ENCODE data around the gene SHKBP1. TPM values are rescaled to one million over a fixed set of nuclear protein-coding genes. Genes with fewer than 3 reads are reported as not detected.

Gene SHKBP1
- total and polyA plus RNA-seq, 2 of the 8 experiments (the other 6 are each of a cell fraction or from before 2014, with no cell fraction given): 74.6 to 98.8 TPM

GRCh38 chr19:40556953-40557530 lies 19.6 kb upstream of the SHKBP1 start:
- H4K91ac ChIP-seq (replicated peaks; ENCODE audit: insufficient read length, low read length): no peak overlapping the region
- no peaks in the 10 kb centered on the region for H3K9me3 ChIP-seq (ENCODE audit: insufficient read depth in 2 of 2, low read depth in 1 of 2, low read length in 1 of 2)
- no peak overlapping the region for H2BK20ac ChIP-seq (ENCODE audit: low read length)
- POLR2A ChIA-PET (ENCODE audit: partially characterized antibody): interaction anchor here (1.0 kb wide), 1 partner anchor 58 kb away, joined by 3 read pairs; no protein-coding TSS in a partner anchor
- H2AFZ ChIP-seq (ENCODE audit: low read length): no peak overlapping the region
- H3K36me3 ChIP-seq (ENCODE audit: control insufficient read depth in 2 of 4, insufficient read depth in 4 of 4, low read length in 3 of 4): no peaks in the 10 kb centered on the region
- FAIRE-seq: no peak
- peaks cover 0 to 5% (median 2%) of the 10 kb centered on the region in 4 experiments; a peak in 4 of 7 replicates for H3K4me1 ChIP-seq (replicated peaks in 1 of 4; ENCODE audit: control insufficient read depth in 3 of 4, insufficient read depth in 4 of 4, low read length in 3 of 4)
- TF ChIP-seq E2F6 (IDR thresholded peaks at IDR 0.05) (peak; percentile 65), USF2 (IDR thresholded peaks at IDR 0.05; ENCODE audit: low read length) (no peak)
- peaks cover 0 to 1% of the 10 kb centered on the region in 2 experiments for H4K20me1 ChIP-seq (replicated peaks in 1 of 2; ENCODE audit: control insufficient read depth in 1 of 2, insufficient read depth in 2 of 2, low read length in 2 of 2)
- H3K4me3 ChIP-seq (ENCODE audit: extremely low read depth in 1 of 4, insufficient read depth in 2 of 4, low read depth in 3 of 4, low read length in 4 of 4): no peak overlapping the region
- WGBS, 2 experiments (ENCODE audit: extremely low coverage in 1 of 2, insufficient coverage in 1 of 2, insufficient read length in 1 of 2, insufficient replicate concordance in 2 of 2, low coverage in 1 of 2, low lambda C conversion rate in 2 of 2, missing lambda C conversion rate in 1 of 2): 90% methylated on average over 24 of the region's 24 CpGs; no CpG with 5 or more reads in 1 of the 2 experiments
- no peak overlapping the region for H4K8ac ChIP-seq (ENCODE audit: extremely low read depth, insufficient read depth, low read length)
- no peak overlapping the region for H2BK15ac ChIP-seq (ENCODE audit: low read length)
- no peak for DNase-seq (ENCODE audit: low read depth in 1 of 2, low spot score in 2 of 2)
- H3K27me3 ChIP-seq (replicated peaks in 1 of 4; ENCODE audit: control insufficient read depth in 3 of 4, extremely low read depth in 1 of 4, insufficient read depth in 3 of 4, low read length in 3 of 4): peaks cover 7 to 41% (median 28%) of the 10 kb centered on the region in 4 experiments
- no peak overlapping the region for H4K5ac ChIP-seq (ENCODE audit: insufficient read length, low read depth, low read length)
- H3K56ac ChIP-seq (replicated peaks; ENCODE audit: insufficient read length, low read depth, low read length): no peak overlapping the region
- no peak overlapping the region for H3K14ac ChIP-seq (ENCODE audit: insufficient read length)
- no peak overlapping the region for H3K4ac ChIP-seq (replicated peaks; ENCODE audit: insufficient read length, low read depth, low read length)
- no peak overlapping the region for H2AK5ac ChIP-seq (ENCODE audit: low read depth, low read length)
- no peak overlapping the region for H2BK12ac ChIP-seq (ENCODE audit: low read depth, low read length)
- peaks cover 3% of the 10 kb centered on the region; the same call in 1 of the 2 replicates for H3K23me2 ChIP-seq (ENCODE audit: low read depth, low read length)
- H3K27ac ChIP-seq (ENCODE audit: low read depth, low read length): no peak overlapping the region
- H3K9ac ChIP-seq (replicated peaks in 1 of 4; ENCODE audit: extremely low read depth in 1 of 4, low read depth in 3 of 4, low read length in 3 of 4): no peak overlapping the region
- H3K79me2 ChIP-seq (ENCODE audit: control insufficient read depth in 1 of 2, insufficient read depth in 2 of 2, low read length in 2 of 2): no peaks in the 10 kb centered on the region
- no peak overlapping the region for H2BK120ac ChIP-seq (replicated peaks; ENCODE audit: low read depth, low read length)
- H2BK5ac ChIP-seq (ENCODE audit: low read depth, low read length): no peak overlapping the region
- CTCF ChIA-PET (ENCODE audit: partially characterized antibody): interaction anchor here (0.6 to 3.2 kb wide), 12 partner anchors 9 to 78 kb away, joined by 3 to 10 read pairs (median 4); no protein-coding TSS in a partner anchor
- no peak overlapping the region for H3K4me2 ChIP-seq (ENCODE audit: insufficient read depth in 1 of 2, low read depth in 2 of 2, low read length in 2 of 2)
- no peaks in the 10 kb centered on the region for H3K79me1 ChIP-seq (ENCODE audit: low read depth, low read length)
- H3K23ac ChIP-seq (ENCODE audit: insufficient read length): no peak overlapping the region
- no peak overlapping the region for H3K18ac ChIP-seq (ENCODE audit: extremely low read depth, low read length)
